Measurements from ENCODE around the gene ACTL10. TPM values are rescaled to one million over a fixed set of nuclear protein-coding genes. Genes with fewer than 3 reads are reported as not detected.

The ACTL10 gene
- total and polyA plus RNA-seq, 2 of the 13 experiments (the other 11 are each of a cell fraction or from before 2014, with no cell fraction given): not detected

GRCh38 chr20:33685328-33686099 is 18.8 kb downstream of the ACTL10 start (continued):
- TF ChIP-seq YEATS4 (CRISPR knock-in tag; IDR thresholded peaks at IDR 0.05; ENCODE audit: borderline replicate concordance) (peak; percentile 63; the same call in 1 of the 2 replicates), RBAK (CRISPR knock-in tag; IDR thresholded peaks at IDR 0.05) (no peak), DZIP1 (CRISPR knock-in tag; IDR thresholded peaks at IDR 0.05) (peak; percentile 92), NFYB (CRISPR knock-in tag; IDR thresholded peaks at IDR 0.05) (no peak), FOXC1 (CRISPR knock-in tag; IDR thresholded peaks at IDR 0.05; ENCODE audit: borderline replicate concordance) (peak; percentile 78; the same call in 1 of the 2 replicates), PHF8 (CRISPR knock-in tag; IDR thresholded peaks at IDR 0.05) (peak; percentile 68), ZNF543 (CRISPR knock-in tag; IDR thresholded peaks at IDR 0.05) (no peak; the same call in 1 of the 2 replicates), ZNF263 (CRISPR knock-in tag; IDR thresholded peaks at IDR 0.05) (peak; percentile 40; the same call in 1 of the 2 replicates), ZNF619 (CRISPR knock-in tag; IDR thresholded peaks at IDR 0.05) (no peak), ARNT (IDR thresholded peaks at IDR 0.05) (no peak), EZH2 (conservative IDR thresholded peaks at IDR 0.05; ENCODE audit: low read depth, low read length) (no peak), ZNF326 (CRISPR knock-in tag; IDR thresholded peaks at IDR 0.05; ENCODE audit: borderline replicate concordance) (no peak), SP4 (CRISPR knock-in tag; IDR thresholded peaks at IDR 0.05) (no peak; the same call in 1 of the 2 replicates), KAT7 (CRISPR knock-in tag; IDR thresholded peaks at IDR 0.05; ENCODE audit: borderline replicate concordance) (no peak), PHB2 (IDR thresholded peaks at IDR 0.05; ENCODE audit: partially characterized antibody) (no peak), MYC (CRISPR knock-in tag; IDR thresholded peaks at IDR 0.05; ENCODE audit: borderline replicate concordance) (peak; percentile 55; the same call in 1 of the 2 replicates), ZNF251 (CRISPR knock-in tag; IDR thresholded peaks at IDR 0.05) (no peak), ZBTB7A (CRISPR knock-in tag; IDR thresholded peaks at IDR 0.05) (peak; percentile 69), HNRNPLL (IDR thresholded peaks at IDR 0.05; ENCODE audit: low read depth, low read length, poor library complexity, severe bottlenecking) (peak; percentile 19), SIX1 (CRISPR knock-in tag; IDR thresholded peaks at IDR 0.05; ENCODE audit: borderline replicate concordance) (no peak), ZBTB38 (CRISPR knock-in tag; IDR thresholded peaks at IDR 0.05) (no peak; the same call in 1 of the 2 replicates), ZNF580 (CRISPR knock-in tag; IDR thresholded peaks at IDR 0.05; ENCODE audit: borderline replicate concordance, low read depth) (peak; percentile 29; the same call in 1 of the 2 replicates), RCOR2 (CRISPR knock-in tag; IDR thresholded peaks at IDR 0.05) (peak; percentile 84)
- TF ChIP-seq, protein P1, sequence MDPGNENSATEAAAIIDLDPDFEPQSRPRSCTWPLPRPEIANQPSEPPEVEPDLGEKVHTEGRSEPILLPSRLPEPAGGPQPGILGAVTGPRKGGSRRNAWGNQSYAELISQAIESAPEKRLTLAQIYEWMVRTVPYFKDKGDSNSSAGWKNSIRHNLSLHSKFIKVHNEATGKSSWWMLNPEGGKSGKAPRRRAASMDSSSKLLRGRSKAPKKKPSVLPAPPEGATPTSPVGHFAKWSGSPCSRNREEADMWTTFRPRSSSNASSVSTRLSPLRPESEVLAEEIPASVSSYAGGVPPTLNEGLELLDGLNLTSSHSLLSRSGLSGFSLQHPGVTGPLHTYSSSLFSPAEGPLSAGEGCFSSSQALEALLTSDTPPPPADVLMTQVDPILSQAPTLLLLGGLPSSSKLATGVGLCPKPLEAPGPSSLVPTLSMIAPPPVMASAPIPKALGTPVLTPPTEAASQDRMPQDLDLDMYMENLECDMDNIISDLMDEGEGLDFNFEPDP (CRISPR knock-in tag; conservative IDR thresholded peaks at IDR 0.05): 0 out of 2 replicates have a peak, but pooled peaks have one; percentile 97
